K562 (cell line): Measurements from ENCODE around the gene THOP1. TPM values are rescaled to one million over a fixed set of nuclear protein-coding genes. Genes with fewer than 3 reads are reported as not detected.
A peak's percentile ranks its signal among the peaks of the same experiment; 100 is the strongest.

Experiments
- CBX8 ChIP-seq: fragments of 200-600 bp; sonication (generic); IDR thresholded peaks from 2 replicates; pipeline ENCODE4 v1.6.1; 2012; ENCODE audit warnings: borderline replicate concordance, mixed run types, low read depth, mild to moderate bottlenecking, moderate library complexity, mixed read lengths, low read length, control low read depth, inconsistent platforms; ENCODE audit not compliant: poor library complexity, severe bottlenecking; ENCODE audit errors: extremely low read depth
- E2F8 ChIP-seq: fragments of 450-650 bp; IDR thresholded peaks from 2 replicates; pipeline ENCODE4 v1.7.1; 2018; ENCODE audit warnings: mild to moderate bottlenecking, low read depth; ENCODE audit not compliant: partially characterized antibody
- ETS1 ChIP-seq: conservative IDR thresholded peaks from 2 replicates; pipeline ENCODE4 v1.6.1; 2011; ENCODE audit warnings: low read depth, mild to moderate bottlenecking, low read length; ENCODE audit not compliant: control insufficient read depth
- FOXA1 ChIP-seq: fragments of 450-650 bp; IDR thresholded peaks from 2 replicates; pipeline ENCODE4 v1.6.1; 2016; ENCODE audit warnings: mild to moderate bottlenecking, borderline replicate concordance
- MLLT1 ChIP-seq, 2 experiments: fragments of 450-650 bp; IDR thresholded peaks; 2 replicates each; pipeline ENCODE4 v1.6.1; 2016
- MTF1 ChIP-seq: fragments of 250-450 bp; sonication (Bioruptor Pico); IDR thresholded peaks from 2 replicates; pipeline ENCODE4 v1.9.0; 2021; ENCODE audit warnings: moderate library complexity, mild to moderate bottlenecking, inconsistent platforms, borderline replicate concordance
- NFATC3 ChIP-seq: fragments of 450-650 bp; IDR thresholded peaks from 2 replicates; pipeline ENCODE4 v1.6.1; 2017; ENCODE audit warnings: mild to moderate bottlenecking
- PHF21A ChIP-seq: fragments of 450-650 bp; IDR thresholded peaks from 2 replicates; pipeline ENCODE4 v1.6.1; 2017; ENCODE audit warnings: low read depth, borderline replicate concordance
- PYGO2 ChIP-seq: fragments of 450-650 bp; IDR thresholded peaks from 2 replicates; pipeline ENCODE4 v1.6.1; 2016; ENCODE audit warnings: mild to moderate bottlenecking, missing genetic modification characterization, moderate library complexity, missing compliant biosample characterization
- RFX7 ChIP-seq: fragments of 250-450 bp; sonication (Bioruptor Pico); IDR thresholded peaks from 2 replicates; pipeline ENCODE4 v1.5.1; 2021; ENCODE audit warnings: mild to moderate bottlenecking
- SAP30 ChIP-seq: fragments of 200-600 bp; sonication (generic); IDR thresholded peaks from 2 replicates; pipeline ENCODE4 v1.6.1; 2012; ENCODE audit warnings: borderline replicate concordance, low read depth, mild to moderate bottlenecking, moderate library complexity, low read length, control low read depth, inconsistent platforms; ENCODE audit not compliant: insufficient read depth, poor library complexity, severe bottlenecking
- SIX5 ChIP-seq, 2 experiments: IDR thresholded peaks; 2 replicates each; pipeline ENCODE4 v1.6.1; 2011; ENCODE audit warnings: low read length in 2 of 2, borderline replicate concordance in 1 of 2, low read depth in 1 of 2, mild to moderate bottlenecking in 1 of 2, moderate library complexity in 1 of 2; ENCODE audit not compliant: insufficient read depth in 1 of 2
- THAP7 ChIP-seq: fragments of 250-450 bp; sonication (Bioruptor Pico); IDR thresholded peaks from 2 replicates; pipeline ENCODE4 v1.5.0; 2021
- U2AF1 ChIP-seq: fragments of 200-400 bp; formaldehyde crosslinking; optimal IDR thresholded peaks from 2 replicates; pipeline ENCODE3; 2017; ENCODE audit warnings: mild to moderate bottlenecking, low read depth, low read length, moderate library complexity
- XRCC5 ChIP-seq: fragments of 200-400 bp; formaldehyde crosslinking; IDR thresholded peaks from 2 replicates; pipeline ENCODE4 v1.6.1; 2017; ENCODE audit warnings: low read depth, mild to moderate bottlenecking, low read length
- ZBTB12 ChIP-seq: fragments of 250-450 bp; sonication (Bioruptor Pico); IDR thresholded peaks from 2 replicates; pipeline ENCODE4 v1.4.0; 2020
- ZFP30 ChIP-seq: fragments of 250-450 bp; sonication (Bioruptor Pico); IDR thresholded peaks from 2 replicates; pipeline ENCODE4 v1.8.0; 2022; ENCODE audit warnings: moderate library complexity, mild to moderate bottlenecking, inconsistent platforms, borderline replicate concordance
- ZNF143 ChIP-seq: sonication (generic); formaldehyde crosslinking; IDR thresholded peaks from 2 replicates; pipeline ENCODE4 v1.9.0; 2022; ENCODE audit warnings: mild to moderate bottlenecking, missing genetic modification reagents
- polyA plus RNA-seq, 8 experiments: library from polyadenylated mRNA; depleted of rRNA in 4 of 8; stranded (reverse) in 5 of 8; unstranded in 3 of 8; fragments of >200 nt; fragmentation: Nextera tagmentation in 2 of 8; fragmentation: Illumina TruSeq in 1 of 8; extraction: Ambion mirVana in 2 of 8; extraction: Trizol in 1 of 8; gene quantifications; 2 replicates each; pipeline versions ENCODE4 v1.2.1 to v1.2.3, GENCODE V29; 2011 to 2014; ENCODE audit warnings: inconsistent platforms in 1 of 8, missing spikeins in 1 of 8
- total RNA-seq, 7 experiments: library from RNA; depleted of rRNA in 6 of 7; stranded (reverse); fragments of >200 nt in 6 of 7; fragmentation: Illumina TruSeq in 2 of 7; extraction: Trizol in 2 of 7; gene quantifications; 2 replicates each; pipeline versions ENCODE4 v1.2.1 to v1.2.3, GENCODE V29; 2011 to 2021; ENCODE audit warnings: low replicate concordance in 1 of 7

THOP1 gene
- total and polyA plus RNA-seq, 9 of the 15 experiments (the other 6 are each of a cell fraction or from before 2014, with no cell fraction given) = 1.3 to 255 (median 96.1) TPM

- TF ChIP-seq PYGO2 = no peak
- peak; percentile 97 for TF ChIP-seq XRCC5
- TF ChIP-seq E2F8 = no peak
- peak; percentile 100 for TF ChIP-seq ETS1
- TF ChIP-seq NFATC3 = no peak
- TF ChIP-seq ZNF143 (CRISPR knock-in tag) = peak; percentile 95
- no peak for TF ChIP-seq SAP30
- TF ChIP-seq CBX8 = no peak
- TF ChIP-seq RFX7 = no peak
- TF ChIP-seq SIX5 (IDR thresholded peaks at IDR 0.05; ENCODE audit: borderline replicate concordance in 1 of 2, insufficient read depth in 1 of 2, low read depth in 1 of 2, low read length in 2 of 2) = peak; percentile 94 to 98
- peak; percentile 76 for TF ChIP-seq U2AF1
- TF ChIP-seq FOXA1 = no peak
- no peak for TF ChIP-seq THAP7 (CRISPR knock-in tag)
- peak; percentile 75 for TF ChIP-seq ZBTB12
- no peak for TF ChIP-seq MLLT1 (IDR thresholded peaks at IDR 0.05)
- no peak for TF ChIP-seq ZFP30 (CRISPR knock-in tag)
- TF ChIP-seq PHF21A = no peak
- TF ChIP-seq MTF1 (CRISPR knock-in tag) = no peak; the same call in 1 of the 2 replicates
These were observed 34.3 kb downstream of the THOP1 start, which contains the start of gene ZNF554 (continued) for GRCh38 chr19:2819540-2820111.
